Liver (tissue), 3 donors: ENCODE data around the gene FAM83C.

Experiments
- FOXA1 ChIP-seq: IDR thresholded peaks from 2 replicates; pipeline ENCODE4 v1.6.1; 2016; ENCODE audit warnings: antibody characterized with exemption
- SP1 ChIP-seq: IDR thresholded peaks from 2 replicates; pipeline ENCODE4 v1.6.1; 2018; ENCODE audit warnings: antibody characterized with exemption, mild to moderate bottlenecking
- TAF1 ChIP-seq: conservative IDR thresholded peaks from 2 replicates; pipeline ENCODE4 v1.6.1; 2016; ENCODE audit warnings: antibody characterized with exemption, mild to moderate bottlenecking
- TF ChIP-seq, protein P1 (sequence below): IDR thresholded peaks from 2 replicates; pipeline ENCODE4 v1.6.1; 2016; ENCODE audit warnings: antibody characterized with exemption
- TF ChIP-seq, protein P2 (sequence below): fragments of 150-350 bp; IDR thresholded peaks from 2 replicates; pipeline ENCODE4 v1.5.1; 2017; ENCODE audit warnings: improper control_type of control experiment, low read depth, low read length; ENCODE audit not compliant: missing input control
- TF ChIP-seq, protein P3 (sequence below): IDR thresholded peaks from 2 replicates; pipeline ENCODE4 v1.6.1; 2016; ENCODE audit warnings: antibody characterized with exemption
- TF ChIP-seq, protein P4 (sequence below): IDR thresholded peaks from 2 replicates; pipeline ENCODE4 v1.6.1; 2016; ENCODE audit warnings: antibody characterized with exemption, mild to moderate bottlenecking
- donor health status: healthy.
- donor health status: healthy.

DNA sequence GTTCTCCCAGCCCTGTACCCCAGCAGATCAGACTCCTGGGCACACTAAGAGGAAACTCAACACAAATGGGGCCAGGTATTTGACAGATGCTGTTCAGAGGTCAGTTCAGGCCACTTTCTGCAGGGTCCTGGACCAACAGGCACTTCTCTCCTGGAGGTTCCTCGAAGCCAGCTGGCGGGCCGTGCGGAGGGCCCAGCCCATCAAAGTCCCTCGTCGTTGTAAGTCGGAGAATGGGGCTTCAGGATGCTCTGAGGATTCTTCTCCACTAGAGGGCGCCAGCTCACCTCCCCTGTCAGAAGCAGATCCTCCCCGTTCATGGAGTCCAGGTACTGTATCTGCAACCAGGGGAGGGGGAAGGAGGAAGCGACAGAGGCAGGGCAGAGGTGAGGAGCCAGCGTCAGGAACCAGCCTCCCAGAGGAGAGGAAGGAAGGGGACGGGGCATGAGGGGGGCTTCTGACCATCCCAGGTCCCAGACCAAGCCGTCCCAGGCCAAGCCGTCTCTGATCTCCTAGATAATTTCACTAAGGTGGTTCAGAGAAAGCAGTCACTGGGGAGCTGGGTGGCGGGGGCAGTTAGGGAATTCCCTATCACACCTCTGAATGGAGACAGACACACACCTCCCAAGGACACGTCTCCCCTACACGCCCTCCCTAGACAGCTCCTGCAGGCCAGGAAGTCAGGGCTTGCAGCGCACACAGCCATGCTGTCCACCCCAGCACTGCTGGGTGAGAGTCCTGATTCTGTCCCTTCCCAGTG, 11.7 kb upstream of the FAM83C start:
- TF ChIP-seq, protein P1, sequence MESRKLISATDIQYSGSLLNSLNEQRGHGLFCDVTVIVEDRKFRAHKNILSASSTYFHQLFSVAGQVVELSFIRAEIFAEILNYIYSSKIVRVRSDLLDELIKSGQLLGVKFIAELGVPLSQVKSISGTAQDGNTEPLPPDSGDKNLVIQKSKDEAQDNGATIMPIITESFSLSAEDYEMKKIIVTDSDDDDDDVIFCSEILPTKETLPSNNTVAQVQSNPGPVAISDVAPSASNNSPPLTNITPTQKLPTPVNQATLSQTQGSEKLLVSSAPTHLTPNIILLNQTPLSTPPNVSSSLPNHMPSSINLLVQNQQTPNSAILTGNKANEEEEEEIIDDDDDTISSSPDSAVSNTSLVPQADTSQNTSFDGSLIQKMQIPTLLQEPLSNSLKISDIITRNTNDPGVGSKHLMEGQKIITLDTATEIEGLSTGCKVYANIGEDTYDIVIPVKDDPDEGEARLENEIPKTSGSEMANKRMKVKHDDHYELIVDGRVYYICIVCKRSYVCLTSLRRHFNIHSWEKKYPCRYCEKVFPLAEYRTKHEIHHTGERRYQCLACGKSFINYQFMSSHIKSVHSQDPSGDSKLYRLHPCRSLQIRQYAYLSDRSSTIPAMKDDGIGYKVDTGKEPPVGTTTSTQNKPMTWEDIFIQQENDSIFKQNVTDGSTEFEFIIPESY, result no peak
- TF ChIP-seq TAF1 (no peak), SP1 (no peak), FOXA1 (no peak)
- TF ChIP-seq, protein P2, sequence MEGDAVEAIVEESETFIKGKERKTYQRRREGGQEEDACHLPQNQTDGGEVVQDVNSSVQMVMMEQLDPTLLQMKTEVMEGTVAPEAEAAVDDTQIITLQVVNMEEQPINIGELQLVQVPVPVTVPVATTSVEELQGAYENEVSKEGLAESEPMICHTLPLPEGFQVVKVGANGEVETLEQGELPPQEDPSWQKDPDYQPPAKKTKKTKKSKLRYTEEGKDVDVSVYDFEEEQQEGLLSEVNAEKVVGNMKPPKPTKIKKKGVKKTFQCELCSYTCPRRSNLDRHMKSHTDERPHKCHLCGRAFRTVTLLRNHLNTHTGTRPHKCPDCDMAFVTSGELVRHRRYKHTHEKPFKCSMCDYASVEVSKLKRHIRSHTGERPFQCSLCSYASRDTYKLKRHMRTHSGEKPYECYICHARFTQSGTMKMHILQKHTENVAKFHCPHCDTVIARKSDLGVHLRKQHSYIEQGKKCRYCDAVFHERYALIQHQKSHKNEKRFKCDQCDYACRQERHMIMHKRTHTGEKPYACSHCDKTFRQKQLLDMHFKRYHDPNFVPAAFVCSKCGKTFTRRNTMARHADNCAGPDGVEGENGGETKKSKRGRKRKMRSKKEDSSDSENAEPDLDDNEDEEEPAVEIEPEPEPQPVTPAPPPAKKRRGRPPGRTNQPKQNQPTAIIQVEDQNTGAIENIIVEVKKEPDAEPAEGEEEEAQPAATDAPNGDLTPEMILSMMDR, result peak; percentile 91
- TF ChIP-seq, protein P3, sequence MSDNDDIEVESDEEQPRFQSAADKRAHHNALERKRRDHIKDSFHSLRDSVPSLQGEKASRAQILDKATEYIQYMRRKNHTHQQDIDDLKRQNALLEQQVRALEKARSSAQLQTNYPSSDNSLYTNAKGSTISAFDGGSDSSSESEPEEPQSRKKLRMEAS, result no peak
- TF ChIP-seq, protein P4, sequence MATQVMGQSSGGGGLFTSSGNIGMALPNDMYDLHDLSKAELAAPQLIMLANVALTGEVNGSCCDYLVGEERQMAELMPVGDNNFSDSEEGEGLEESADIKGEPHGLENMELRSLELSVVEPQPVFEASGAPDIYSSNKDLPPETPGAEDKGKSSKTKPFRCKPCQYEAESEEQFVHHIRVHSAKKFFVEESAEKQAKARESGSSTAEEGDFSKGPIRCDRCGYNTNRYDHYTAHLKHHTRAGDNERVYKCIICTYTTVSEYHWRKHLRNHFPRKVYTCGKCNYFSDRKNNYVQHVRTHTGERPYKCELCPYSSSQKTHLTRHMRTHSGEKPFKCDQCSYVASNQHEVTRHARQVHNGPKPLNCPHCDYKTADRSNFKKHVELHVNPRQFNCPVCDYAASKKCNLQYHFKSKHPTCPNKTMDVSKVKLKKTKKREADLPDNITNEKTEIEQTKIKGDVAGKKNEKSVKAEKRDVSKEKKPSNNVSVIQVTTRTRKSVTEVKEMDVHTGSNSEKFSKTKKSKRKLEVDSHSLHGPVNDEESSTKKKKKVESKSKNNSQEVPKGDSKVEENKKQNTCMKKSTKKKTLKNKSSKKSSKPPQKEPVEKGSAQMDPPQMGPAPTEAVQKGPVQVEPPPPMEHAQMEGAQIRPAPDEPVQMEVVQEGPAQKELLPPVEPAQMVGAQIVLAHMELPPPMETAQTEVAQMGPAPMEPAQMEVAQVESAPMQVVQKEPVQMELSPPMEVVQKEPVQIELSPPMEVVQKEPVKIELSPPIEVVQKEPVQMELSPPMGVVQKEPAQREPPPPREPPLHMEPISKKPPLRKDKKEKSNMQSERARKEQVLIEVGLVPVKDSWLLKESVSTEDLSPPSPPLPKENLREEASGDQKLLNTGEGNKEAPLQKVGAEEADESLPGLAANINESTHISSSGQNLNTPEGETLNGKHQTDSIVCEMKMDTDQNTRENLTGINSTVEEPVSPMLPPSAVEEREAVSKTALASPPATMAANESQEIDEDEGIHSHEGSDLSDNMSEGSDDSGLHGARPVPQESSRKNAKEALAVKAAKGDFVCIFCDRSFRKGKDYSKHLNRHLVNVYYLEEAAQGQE, result peak; percentile 22
